ENCODE data around the gene CLIP2. TPM values are rescaled to one million over a fixed set of nuclear protein-coding genes. Genes with fewer than 3 reads are reported as not detected.

CLIP2 gene
- total RNA-seq, 1 donor from 2014 or later = 21.9 TPM

- Histone ChIP-seq H3K4me1 (ENCODE audit: control insufficient read depth in 3 of 3, insufficient read depth in 3 of 3, low read length in 3 of 3) (peaks cover 16 to 26% (median 17%) of the 10 kb centered on the region in 3 donors), H3K27ac (ENCODE audit: low read depth, low read length) (no peak overlapping the region), H3K9ac (ENCODE audit: low read depth in 1 of 3, low read length in 3 of 3) (no peak overlapping the region), H3K27me3 (ENCODE audit: control insufficient read depth in 3 of 3, insufficient read depth in 3 of 3, low read length in 3 of 3) (peaks cover 0 to 7% (median 5%) of the 10 kb centered on the region in 3 donors), H3K9me3 (ENCODE audit: control insufficient read depth in 3 of 3, low read length in 3 of 3) (no peaks in the 10 kb centered on the region), H3K36me3 (ENCODE audit: control insufficient read depth in 3 of 3, insufficient read depth in 3 of 3, low read length in 3 of 3) (no peaks in the 10 kb centered on the region), H3K4me3 (ENCODE audit: low read length in 3 of 3) (no peak overlapping the region)
Measured at GRCh38 chr7:74286131-74286530, 3.1 kb upstream of the CLIP2 start.

DNA sequence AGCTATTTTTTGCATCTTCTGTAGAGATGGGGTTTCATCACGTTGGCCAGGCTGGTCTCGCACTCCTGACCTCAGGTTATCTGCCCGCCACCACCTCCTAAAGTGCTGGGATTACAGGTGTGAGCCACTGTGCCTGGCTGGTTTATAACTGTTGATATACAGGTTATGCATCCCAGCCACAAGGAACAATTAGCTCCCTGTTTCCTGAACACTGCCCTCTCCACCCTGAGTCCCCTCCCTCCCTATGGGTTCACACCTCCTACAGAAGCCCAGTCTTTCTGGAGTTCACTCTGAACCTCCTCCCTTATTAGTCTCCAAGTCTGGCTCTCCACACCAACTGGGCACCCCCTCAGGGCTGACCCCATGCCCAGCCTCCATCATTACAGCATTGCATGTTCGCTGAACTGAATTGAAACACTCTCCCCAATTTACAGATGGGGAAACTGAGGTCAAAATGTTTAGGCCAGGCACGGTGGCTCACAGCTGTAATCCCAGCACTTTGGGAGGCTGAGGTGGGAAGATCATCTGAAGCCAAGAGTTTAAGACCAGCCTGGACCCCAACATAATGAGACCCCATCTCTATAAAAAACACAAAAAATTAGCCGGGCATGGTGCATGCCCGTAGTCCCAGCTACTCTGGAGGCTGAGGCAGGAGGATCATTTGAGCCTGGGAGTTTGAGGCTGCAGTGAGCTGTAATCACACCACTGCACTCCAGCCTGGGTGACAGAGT, 1.7 kb upstream of the CLIP2 start:
- H3K36me3 ChIP-seq (ENCODE audit: control insufficient read depth in 3 of 3, insufficient read depth in 3 of 3, low read length in 3 of 3) = no peaks in the 10 kb centered on the region
- peaks cover 0 to 7% (median 5%) of the 10 kb centered on the region in 3 donors for H3K27me3 ChIP-seq (ENCODE audit: control insufficient read depth in 3 of 3, insufficient read depth in 3 of 3, low read length in 3 of 3)
- H3K4me3 ChIP-seq (ENCODE audit: low read length in 3 of 3) = no peak overlapping the region
- no peak overlapping the region for H3K27ac ChIP-seq (ENCODE audit: low read depth, low read length)
- H3K9ac ChIP-seq (ENCODE audit: low read depth in 1 of 3, low read length in 3 of 3) = no peak overlapping the region
- no peaks in the 10 kb centered on the region for H3K9me3 ChIP-seq (ENCODE audit: control insufficient read depth in 3 of 3, low read length in 3 of 3)
- H3K4me1 ChIP-seq (ENCODE audit: control insufficient read depth in 3 of 3, insufficient read depth in 3 of 3, low read length in 3 of 3) = peaks cover 16 to 26% (median 17%) of the 10 kb centered on the region in 3 donors

DNA sequence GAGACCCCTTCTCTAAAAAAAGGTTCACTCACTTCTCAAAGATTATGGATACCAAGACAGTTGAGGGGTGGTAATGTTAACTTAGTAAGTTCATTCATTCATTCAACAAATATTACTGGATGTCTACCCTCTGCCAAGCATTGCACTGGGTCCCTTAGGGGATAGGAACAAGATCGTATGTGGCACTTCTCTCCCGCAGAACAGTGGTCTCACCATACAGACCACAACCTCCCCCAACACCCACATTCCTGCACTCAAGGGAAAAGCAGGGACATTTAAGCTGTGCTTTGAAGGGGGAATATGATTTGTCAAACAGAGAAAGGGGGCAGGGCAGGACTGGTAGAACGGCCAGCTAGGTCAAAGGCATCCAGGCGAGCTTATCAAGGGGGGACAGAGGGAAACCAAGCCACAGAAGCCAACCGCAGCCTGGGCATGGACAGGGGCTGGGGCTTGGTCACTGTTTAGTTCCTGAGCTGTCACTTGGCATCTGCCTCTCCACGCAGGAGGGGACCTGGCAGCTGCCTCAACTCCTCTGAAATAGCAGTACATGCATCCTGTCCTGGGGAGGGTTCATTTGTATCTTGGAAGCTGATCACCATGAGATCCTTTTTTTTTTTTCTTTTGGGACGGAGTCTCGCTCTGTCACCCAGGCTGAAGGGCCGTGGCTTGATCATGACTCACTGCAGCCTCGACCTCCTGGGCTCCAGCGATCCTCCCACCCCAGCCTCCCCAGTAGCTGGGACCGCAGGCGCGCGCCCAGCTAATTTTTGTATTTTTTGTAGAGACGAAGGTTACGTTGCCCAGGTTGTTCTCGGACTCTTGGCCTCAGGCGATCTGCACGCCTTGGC, 949 bp upstream of the CLIP2 start:
- Histone ChIP-seq H3K4me1 (ENCODE audit: control insufficient read depth in 3 of 3, insufficient read depth in 3 of 3, low read length in 3 of 3) (peaks cover 17 to 26% (median 19%) of the 10 kb centered on the region in 3 donors), H3K9me3 (ENCODE audit: control insufficient read depth in 3 of 3, low read length in 3 of 3) (no peaks in the 10 kb centered on the region), H3K4me3 (ENCODE audit: low read length in 3 of 3) (peak overlapping the region; percentile 65 to 83 (median 78)), H3K9ac (ENCODE audit: low read depth in 1 of 3, low read length in 3 of 3) (peak overlapping the region in 2 of 3 donors; percentile 47 to 78), H3K27me3 (ENCODE audit: control insufficient read depth in 3 of 3, insufficient read depth in 3 of 3, low read length in 3 of 3) (peaks cover 0 to 7% (median 5%) of the 10 kb centered on the region in 3 donors), H3K36me3 (ENCODE audit: control insufficient read depth in 3 of 3, insufficient read depth in 3 of 3, low read length in 3 of 3) (no peaks in the 10 kb centered on the region), H3K27ac (ENCODE audit: low read depth, low read length) (no peak overlapping the region)

DNA sequence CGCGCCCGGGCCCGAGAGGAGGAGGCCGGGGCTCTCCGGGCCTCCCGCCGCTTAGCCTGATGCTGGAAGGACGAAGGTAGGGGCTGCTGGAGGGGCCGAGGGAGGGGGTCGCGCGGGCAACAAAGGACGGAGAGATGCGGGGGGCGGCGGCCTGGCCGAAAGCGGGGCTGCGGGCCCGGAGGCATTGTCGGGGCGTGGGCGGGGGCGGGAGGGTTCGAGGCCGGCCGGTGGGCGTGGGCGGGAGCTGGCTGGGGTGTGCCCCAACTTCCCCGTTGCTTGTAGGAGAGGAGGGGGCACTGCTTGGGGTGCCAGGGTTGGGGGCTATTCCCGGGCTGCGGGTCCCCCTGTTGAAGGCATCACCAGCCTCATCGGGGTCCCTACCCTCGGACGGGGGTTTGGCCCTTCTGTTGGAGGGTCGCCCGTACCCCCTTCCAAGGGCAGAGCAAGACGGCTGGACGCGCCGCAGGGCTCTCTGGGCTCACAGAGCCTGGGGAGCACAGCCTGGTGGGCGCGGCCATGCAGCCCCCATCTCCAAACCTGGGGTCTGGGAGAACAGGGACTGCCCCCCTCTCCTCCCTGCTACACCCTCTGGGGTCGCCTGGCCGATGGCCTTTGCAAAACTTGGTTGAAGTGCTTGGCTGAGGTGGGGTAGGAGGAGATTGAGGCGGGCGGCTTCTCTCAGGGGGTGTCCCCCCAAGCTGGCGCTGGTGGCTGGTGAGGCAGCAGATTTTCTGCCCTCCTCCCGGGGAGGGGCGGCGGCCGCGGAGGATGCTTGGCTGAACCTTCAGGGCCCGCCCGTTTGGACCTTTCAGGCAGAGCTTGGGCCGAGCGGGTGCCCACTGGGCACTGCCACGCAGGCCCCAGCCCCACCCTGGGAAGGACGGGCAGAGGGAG, 699 bp downstream of the CLIP2 start:
- Histone ChIP-seq H3K9me3 (ENCODE audit: control insufficient read depth in 3 of 3, low read length in 3 of 3) (no peaks in the 10 kb centered on the region), H3K27me3 (ENCODE audit: control insufficient read depth in 3 of 3, insufficient read depth in 3 of 3, low read length in 3 of 3) (peaks cover 0 to 5% (median 5%) of the 10 kb centered on the region in 3 donors), H3K36me3 (ENCODE audit: control insufficient read depth in 3 of 3, insufficient read depth in 3 of 3, low read length in 3 of 3) (no peaks in the 10 kb centered on the region), H3K9ac (ENCODE audit: low read depth in 1 of 3, low read length in 3 of 3) (peak overlapping the region; percentile 38 to 73 (median 51)), H3K4me1 (ENCODE audit: control insufficient read depth in 3 of 3, insufficient read depth in 3 of 3, low read length in 3 of 3) (peaks cover 26 to 34% (median 28%) of the 10 kb centered on the region in 3 donors), H3K4me3 (ENCODE audit: low read length in 3 of 3) (peak overlapping the region; percentile 51 to 65 (median 64)), H3K27ac (ENCODE audit: low read depth, low read length) (no peak overlapping the region)

- peaks cover 26 to 34% (median 31%) of the 10 kb centered on the region in 3 donors for H3K4me1 ChIP-seq (ENCODE audit: control insufficient read depth in 3 of 3, insufficient read depth in 3 of 3, low read length in 3 of 3)
Measured at GRCh38 chr7:74290553-74290950, 1.3 kb downstream of the CLIP2 start.

DNA sequence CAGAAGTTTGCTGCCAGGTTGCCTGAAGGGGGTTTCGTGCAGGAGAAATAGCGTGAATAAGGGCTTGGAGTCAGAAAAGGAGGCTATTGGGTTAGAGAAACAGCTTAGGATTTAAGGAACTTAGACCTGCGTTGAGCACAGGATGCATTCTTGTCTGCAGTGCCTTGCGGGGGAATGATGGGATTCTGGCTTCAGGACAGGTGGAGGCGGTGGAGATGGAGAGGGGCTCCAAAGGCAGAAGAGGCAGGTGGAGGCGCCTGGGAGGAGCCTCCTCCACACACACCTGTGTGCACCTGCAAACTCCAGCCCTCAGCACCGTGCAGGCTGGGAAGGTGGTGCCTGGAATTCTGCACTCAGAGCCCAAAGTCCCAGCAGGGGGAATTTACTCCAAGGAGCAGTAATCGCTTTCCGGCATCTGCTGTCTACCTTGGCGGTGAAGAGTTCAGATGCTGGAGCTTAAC, 1.8 kb downstream of the CLIP2 start:
- Histone ChIP-seq H3K4me3 (ENCODE audit: low read length in 3 of 3) (no peak overlapping the region), H3K27ac (ENCODE audit: low read depth, low read length) (no peak overlapping the region), H3K27me3 (ENCODE audit: control insufficient read depth in 3 of 3, insufficient read depth in 3 of 3, low read length in 3 of 3) (peaks cover 0 to 5% (median 5%) of the 10 kb centered on the region in 3 donors), H3K4me1 (ENCODE audit: control insufficient read depth in 3 of 3, insufficient read depth in 3 of 3, low read length in 3 of 3) (peaks cover 26 to 34% (median 31%) of the 10 kb centered on the region in 3 donors), H3K9ac (ENCODE audit: low read depth in 1 of 3, low read length in 3 of 3) (no peak overlapping the region), H3K36me3 (ENCODE audit: control insufficient read depth in 3 of 3, insufficient read depth in 3 of 3, low read length in 3 of 3) (no peaks in the 10 kb centered on the region), H3K9me3 (ENCODE audit: control insufficient read depth in 3 of 3, low read length in 3 of 3) (no peaks in the 10 kb centered on the region)

More at GRCh38 chr7:74290553-74290950, 1.3 kb downstream of the CLIP2 start:
- H3K27ac ChIP-seq (ENCODE audit: low read depth, low read length) = no peak overlapping the region
- no peaks in the 10 kb centered on the region for H3K9me3 ChIP-seq (ENCODE audit: control insufficient read depth in 3 of 3, low read length in 3 of 3)
- H3K27me3 ChIP-seq (ENCODE audit: control insufficient read depth in 3 of 3, insufficient read depth in 3 of 3, low read length in 3 of 3) = peaks cover 0 to 5% (median 5%) of the 10 kb centered on the region in 3 donors
- H3K36me3 ChIP-seq (ENCODE audit: control insufficient read depth in 3 of 3, insufficient read depth in 3 of 3, low read length in 3 of 3) = no peaks in the 10 kb centered on the region
- peak overlapping the region in 2 of 3 donors; percentile 38 to 73 for H3K9ac ChIP-seq (ENCODE audit: low read depth in 1 of 3, low read length in 3 of 3)
- peak overlapping the region; percentile 51 to 65 (median 64) for H3K4me3 ChIP-seq (ENCODE audit: low read length in 3 of 3)

DNA sequence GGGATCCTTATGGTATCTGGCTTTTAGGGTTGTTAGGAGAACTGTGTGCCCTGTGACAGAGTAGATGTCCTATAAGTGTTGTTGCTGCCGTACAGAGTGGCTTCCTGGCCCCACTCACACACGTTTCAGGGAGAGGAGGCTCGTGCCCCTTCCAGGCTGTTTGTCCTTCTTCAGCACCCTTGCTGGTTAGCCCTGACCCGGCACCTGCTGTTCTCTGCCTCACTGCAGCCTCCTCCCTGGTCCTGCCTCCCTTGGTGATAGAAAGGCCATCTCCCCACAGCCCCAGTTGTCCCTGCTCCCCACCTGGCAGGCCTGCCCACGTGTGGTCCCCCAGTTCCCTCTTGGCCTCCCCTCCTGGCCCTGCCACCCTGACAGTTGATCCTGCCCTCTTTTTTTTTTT, 2.3 kb downstream of the CLIP2 start:
- Histone ChIP-seq H3K27ac (ENCODE audit: low read depth, low read length) (no peak overlapping the region), H3K27me3 (ENCODE audit: control insufficient read depth in 3 of 3, insufficient read depth in 3 of 3, low read length in 3 of 3) (peaks cover 0 to 5% (median 5%) of the 10 kb centered on the region in 3 donors), H3K4me3 (ENCODE audit: low read length in 3 of 3) (no peak overlapping the region), H3K9ac (ENCODE audit: low read depth in 1 of 3, low read length in 3 of 3) (no peak overlapping the region), H3K36me3 (ENCODE audit: control insufficient read depth in 3 of 3, insufficient read depth in 3 of 3, low read length in 3 of 3) (no peaks in the 10 kb centered on the region), H3K4me1 (ENCODE audit: control insufficient read depth in 3 of 3, insufficient read depth in 3 of 3, low read length in 3 of 3) (peaks cover 26 to 34% (median 31%) of the 10 kb centered on the region in 3 donors), H3K9me3 (ENCODE audit: control insufficient read depth in 3 of 3, low read length in 3 of 3) (no peaks in the 10 kb centered on the region)

GRCh38 chr7:74292757-74293576, 3.8 kb downstream of the CLIP2 start:
- H3K4me3 ChIP-seq (ENCODE audit: low read length in 3 of 3) = no peak overlapping the region
- H3K36me3 ChIP-seq (ENCODE audit: control insufficient read depth in 3 of 3, insufficient read depth in 3 of 3, low read length in 3 of 3) = no peaks in the 10 kb centered on the region
- H3K4me1 ChIP-seq (ENCODE audit: control insufficient read depth in 3 of 3, insufficient read depth in 3 of 3, low read length in 3 of 3) = peaks cover 23 to 32% (median 31%) of the 10 kb centered on the region in 3 donors
- H3K9me3 ChIP-seq (ENCODE audit: control insufficient read depth in 3 of 3, low read length in 3 of 3) = no peaks in the 10 kb centered on the region
- H3K9ac ChIP-seq (ENCODE audit: low read depth in 1 of 3, low read length in 3 of 3) = no peak overlapping the region
- no peak overlapping the region for H3K27ac ChIP-seq (ENCODE audit: low read depth, low read length)
- H3K27me3 ChIP-seq (ENCODE audit: control insufficient read depth in 3 of 3, insufficient read depth in 3 of 3, low read length in 3 of 3) = peaks cover 0 to 5% (median 0%) of the 10 kb centered on the region in 3 donors

GRCh38 chr7:74293577-74293908, 4.3 kb downstream of the CLIP2 start:
- Histone ChIP-seq H3K9ac (ENCODE audit: low read depth in 1 of 3, low read length in 3 of 3) (no peak overlapping the region), H3K36me3 (ENCODE audit: control insufficient read depth in 3 of 3, insufficient read depth in 3 of 3, low read length in 3 of 3) (no peaks in the 10 kb centered on the region), H3K9me3 (ENCODE audit: control insufficient read depth in 3 of 3, low read length in 3 of 3) (no peaks in the 10 kb centered on the region), H3K27ac (ENCODE audit: low read depth, low read length) (peak overlapping the region; percentile 56), H3K27me3 (ENCODE audit: control insufficient read depth in 3 of 3, insufficient read depth in 3 of 3, low read length in 3 of 3) (no peaks in the 10 kb centered on the region), H3K4me3 (ENCODE audit: low read length in 3 of 3) (no peak overlapping the region), H3K4me1 (ENCODE audit: control insufficient read depth in 3 of 3, insufficient read depth in 3 of 3, low read length in 3 of 3) (peaks cover 18 to 27% (median 25%) of the 10 kb centered on the region in 3 donors)

Measured in skeletal muscle tissue (tissue), 4 donors.